H4 (cell line): ENCODE measurements around the gene SLC39A13. TPM values are rescaled to one million over a fixed set of nuclear protein-coding genes. Genes with fewer than 3 reads are reported as not detected.

Experiments used
- DNase-seq: peaks from one replicate; pipeline ENCODE4 v3.0.0-alpha.2; 2015; ENCODE audit warnings: low spot score
- total RNA-seq: library from RNA; depleted of rRNA; stranded (reverse); fragments of >200 nt; shearing (Covaris generic); gene quantifications from 2 replicates; pipeline ENCODE4 v1.2.3, GENCODE V29; 2014

The SLC39A13 gene
- total RNA-seq, 1 experiment from 2014 or later, result 8.5 TPM

GRCh38 chr11:47403135-47403534 lies 5.3 kb upstream of the SLC39A13 start:
- no peak for DNase-seq

- no peak for DNase-seq
Measured at GRCh38 chr11:47403571-47403970, 4.8 kb upstream of the SLC39A13 start.

DNA sequence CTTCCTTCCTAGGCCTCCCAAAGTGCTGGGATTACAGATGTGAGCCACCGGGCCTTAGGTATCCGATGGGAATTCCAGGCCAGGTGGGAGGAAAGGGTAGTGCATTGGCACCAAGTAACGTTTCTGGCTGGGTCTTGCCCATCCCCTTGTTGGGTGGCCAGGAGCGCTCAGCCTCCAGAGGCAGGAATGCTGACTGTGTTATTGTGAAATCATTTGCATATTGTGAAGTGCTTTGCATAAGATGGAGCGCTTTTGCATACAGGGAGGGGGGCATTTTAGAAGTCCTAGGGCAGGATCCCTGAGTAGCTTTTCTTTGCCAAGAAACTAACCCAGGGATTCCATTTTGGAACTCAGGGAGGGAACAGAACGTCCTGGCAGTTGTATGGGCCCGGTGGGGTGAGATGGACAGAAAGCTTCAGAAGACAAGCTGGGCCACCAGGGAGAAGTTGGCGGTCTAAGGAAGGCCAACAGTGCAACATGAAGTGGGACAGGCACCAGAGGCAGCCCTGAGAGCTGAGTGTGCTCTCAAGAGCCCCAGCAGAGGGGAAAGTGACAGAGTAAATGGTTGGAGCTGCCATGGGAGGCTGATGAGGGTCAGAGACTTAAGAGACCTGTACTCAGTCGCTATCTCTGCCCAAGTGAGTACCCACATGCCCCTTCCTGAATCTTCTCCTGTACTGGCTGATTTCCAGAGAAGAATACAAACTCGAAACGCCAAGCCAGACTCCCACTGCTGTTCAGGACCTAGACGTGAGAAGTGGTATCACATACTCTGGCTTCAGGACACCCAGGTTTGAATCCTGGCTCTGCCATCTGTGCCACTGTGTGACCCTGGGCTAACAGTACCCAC lies 1.3 kb upstream of the SLC39A13 start:
- DNase-seq, result no peak

DNA sequence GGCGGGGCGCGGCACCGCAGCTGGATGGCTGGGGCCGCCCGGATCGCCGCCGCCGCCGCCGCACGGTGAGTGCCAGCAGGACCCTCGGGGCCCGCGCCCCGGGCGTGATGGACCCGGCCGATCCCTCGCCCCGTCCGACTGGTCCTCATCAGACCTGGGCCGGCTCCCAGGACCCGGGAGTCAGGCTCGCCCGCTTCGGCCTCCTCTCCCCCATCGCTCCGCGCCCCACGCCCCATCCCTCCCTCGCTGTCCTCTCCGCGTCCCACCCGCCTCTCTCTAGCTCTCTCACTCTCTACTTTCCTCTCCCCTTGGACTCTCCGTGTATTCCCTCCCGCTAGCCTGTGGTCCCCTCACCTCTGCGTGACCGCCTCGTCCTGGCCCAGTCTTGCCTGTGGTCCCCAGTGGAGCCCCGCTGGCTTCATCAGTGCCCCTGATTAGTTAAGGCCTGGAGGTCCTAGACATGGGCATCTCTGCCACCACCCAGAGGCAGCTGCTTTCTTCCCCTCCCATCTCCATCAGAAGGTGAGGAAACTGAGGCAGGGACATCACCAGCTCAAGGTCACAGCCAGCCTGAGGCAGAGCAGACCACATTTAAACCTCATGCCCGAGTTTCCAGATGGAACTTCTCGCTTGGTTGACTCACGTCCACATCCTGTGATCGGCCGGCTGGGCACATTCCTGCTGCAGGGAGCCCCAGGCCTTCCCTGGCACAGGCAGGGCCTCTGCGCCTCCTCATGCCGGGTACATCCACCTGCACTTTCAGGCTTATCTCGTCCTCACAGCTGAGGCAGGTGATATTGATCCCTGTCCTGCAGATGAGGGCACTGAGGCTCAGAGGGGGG lies 429 bp downstream of the SLC39A13 start:
- peak; percentile 53 for DNase-seq

- no peak for DNase-seq
Measured at GRCh38 chr11:47409440-47410369, 1.3 kb downstream of the SLC39A13 start.

DNA sequence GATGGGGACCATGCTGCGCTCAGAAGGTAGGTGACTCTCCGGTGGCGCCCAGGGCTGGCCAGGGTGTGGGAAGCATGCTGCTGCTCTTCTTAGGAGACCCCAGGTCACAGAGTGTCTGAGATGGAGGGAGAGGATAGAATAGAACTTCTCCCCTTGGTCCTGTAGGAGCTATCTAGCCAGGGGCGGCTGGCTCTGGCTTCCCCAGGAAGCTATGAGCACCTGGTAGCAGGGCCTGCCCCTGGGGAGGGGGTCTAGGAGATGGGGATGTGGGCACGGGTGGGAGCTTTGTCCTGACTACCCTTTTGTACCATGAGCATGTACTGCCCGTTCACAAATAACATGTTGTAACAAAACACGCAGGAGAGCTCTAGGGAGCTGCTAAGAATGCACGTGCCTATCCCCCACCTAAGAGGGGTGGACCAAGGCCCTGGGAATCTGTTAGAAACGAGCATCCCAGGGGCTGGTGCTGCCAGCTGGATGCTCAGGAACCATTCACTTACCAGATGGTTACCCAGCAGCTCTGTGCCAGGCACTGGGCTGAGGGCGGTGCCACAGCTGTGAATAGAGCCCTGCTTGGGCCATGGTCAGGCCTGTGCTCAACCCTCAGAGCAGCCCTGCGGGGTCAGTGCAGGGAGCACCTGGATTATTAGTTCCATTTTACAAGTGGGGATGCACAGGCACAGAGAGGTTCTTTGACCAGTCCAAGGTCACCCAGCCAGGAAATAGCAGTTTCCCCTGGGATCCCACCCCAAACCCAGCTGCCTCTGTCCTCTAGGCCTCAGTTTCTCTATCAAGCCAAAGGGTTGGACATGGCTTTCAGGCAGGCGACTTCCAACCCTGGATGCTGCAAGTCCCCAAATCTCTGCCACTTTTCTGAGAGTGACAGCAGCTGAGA lies 2.2 kb downstream of the SLC39A13 start:
- DNase-seq, result no peak

DNA sequence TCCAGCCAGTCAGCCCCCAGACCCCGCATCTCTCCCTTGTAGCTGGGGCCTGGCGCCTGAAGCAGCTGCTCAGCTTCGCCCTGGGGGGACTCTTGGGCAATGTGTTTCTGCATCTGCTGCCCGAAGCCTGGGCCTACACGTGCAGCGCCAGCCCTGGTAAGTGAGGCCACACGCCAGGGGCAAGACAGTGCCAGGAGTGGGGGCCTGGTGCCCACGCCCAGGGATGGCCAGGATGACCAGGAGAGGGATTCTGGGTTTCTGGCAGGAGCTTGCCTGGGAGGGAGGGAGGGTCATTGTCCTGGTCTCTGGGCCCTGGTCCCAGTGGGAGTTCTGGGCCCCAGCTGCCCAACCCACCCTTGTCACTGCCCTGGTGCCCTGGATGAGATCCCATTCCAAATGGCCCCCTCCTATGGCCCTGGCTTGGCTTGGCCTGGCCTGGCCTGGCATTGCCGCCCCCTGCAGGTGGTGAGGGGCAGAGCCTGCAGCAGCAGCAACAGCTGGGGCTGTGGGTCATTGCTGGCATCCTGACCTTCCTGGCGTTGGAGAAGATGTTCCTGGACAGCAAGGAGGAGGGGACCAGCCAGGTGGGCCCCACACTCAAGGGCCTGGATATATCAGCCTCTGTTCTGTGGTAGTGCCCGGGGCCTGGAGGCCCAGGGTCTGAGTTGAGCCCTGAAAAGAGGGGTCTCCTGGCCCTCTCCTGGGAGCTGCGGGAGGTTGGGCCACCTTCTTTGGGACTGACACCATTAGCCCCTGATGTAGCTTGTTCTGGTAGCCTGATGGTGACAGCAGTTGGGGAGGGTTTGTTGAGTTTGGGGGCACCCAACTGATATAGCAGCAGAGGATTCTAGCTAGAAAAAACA lies 3.7 kb downstream of the SLC39A13 start:
- no peak for DNase-seq

DNA sequence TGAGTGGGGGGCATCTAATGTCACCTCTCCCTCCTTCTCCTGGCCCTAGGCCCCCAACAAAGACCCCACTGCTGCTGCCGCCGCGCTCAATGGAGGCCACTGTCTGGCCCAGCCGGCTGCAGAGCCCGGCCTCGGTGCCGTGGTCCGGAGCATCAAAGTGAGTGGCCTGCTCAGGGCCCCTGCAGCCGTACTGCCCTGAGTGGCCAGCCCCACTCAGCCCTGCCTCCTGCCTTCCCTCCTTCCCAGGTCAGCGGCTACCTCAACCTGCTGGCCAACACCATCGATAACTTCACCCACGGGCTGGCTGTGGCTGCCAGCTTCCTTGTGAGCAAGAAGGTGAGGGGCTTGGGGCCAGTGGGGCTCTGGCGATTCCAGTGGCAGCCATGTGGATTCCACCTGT lies 5.0 kb downstream of the SLC39A13 start:
- DNase-seq, result no peak

- DNase-seq, result no peak
Measured at GRCh38 chr11:47413908-47414684, 5.7 kb downstream of the SLC39A13 start.

GRCh38 chr11:47414685-47415070 lies 6.3 kb downstream of the SLC39A13 start:
- no peak for DNase-seq

DNA sequence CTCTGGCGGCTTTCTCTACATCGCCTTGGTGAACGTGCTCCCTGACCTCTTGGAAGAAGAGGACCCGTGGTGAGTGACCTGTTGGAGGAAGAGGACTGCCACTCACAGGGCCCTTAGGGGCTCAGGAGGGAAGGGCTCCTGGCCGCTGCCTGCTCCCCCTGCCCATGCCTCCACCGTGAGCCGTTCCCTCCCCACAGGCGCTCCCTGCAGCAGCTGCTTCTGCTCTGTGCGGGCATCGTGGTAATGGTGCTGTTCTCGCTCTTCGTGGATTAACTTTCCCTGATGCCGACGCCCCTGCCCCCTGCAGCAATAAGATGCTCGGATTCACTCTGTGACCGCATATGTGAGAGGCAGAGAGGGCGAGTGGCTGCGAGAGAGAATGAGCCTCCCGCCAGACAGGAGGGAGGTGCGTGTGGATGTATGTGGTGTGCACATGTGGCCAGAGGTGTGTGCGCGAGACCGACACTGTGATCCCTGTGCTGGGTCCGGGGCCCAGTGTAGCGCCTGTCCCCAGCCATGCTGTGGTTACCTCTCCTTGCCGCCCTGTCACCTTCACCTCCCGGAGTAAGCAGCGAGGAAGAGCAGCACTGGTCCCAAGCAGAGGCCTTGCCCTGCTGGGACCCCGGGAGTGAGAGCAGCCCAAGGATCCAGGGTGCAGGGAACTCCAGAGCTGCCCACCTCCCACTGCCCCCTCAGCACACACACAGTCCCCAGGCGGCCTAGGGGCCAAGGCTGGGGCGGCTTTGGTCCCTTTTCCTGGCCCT lies 6.9 kb downstream of the SLC39A13 start:
- DNase-seq, result no peak

DNA sequence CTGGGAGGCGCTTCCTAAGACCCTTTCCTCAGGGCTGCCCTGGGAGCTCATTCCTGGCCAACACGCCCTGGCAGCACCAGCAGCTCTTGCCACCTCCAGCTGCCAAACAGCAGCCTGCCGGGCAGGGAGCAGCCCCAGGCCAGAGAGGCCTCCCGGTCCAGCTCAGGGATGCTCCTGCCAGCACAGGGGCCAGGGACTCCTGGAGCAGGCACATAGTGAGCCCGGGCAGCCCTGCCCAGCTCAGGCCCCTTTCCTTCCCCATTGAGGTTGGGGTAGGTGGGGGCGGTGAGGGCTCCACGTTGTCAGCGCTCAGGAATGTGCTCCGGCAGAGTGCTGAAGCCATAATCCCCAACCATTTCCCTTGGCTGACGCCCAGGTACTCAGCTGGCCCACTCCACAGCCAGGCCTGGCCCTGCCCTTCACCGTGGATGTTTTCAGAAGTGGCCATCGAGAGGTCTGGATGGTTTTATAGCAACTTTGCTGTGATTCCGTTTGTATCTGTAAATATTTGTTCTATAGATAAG lies 7.6 kb downstream of the SLC39A13 start:
- DNase-seq, result peak; percentile 88

- no peak for DNase-seq
Measured at GRCh38 chr11:47417712-47418111, 9.3 kb downstream of the SLC39A13 start.

GRCh38 chr11:47418454-47419259 lies 10.3 kb downstream of the SLC39A13 start:
- no peak for DNase-seq

- no peak for DNase-seq
Measured at GRCh38 chr11:47425611-47426010, 17.2 kb downstream of the SLC39A13 start.

DNA sequence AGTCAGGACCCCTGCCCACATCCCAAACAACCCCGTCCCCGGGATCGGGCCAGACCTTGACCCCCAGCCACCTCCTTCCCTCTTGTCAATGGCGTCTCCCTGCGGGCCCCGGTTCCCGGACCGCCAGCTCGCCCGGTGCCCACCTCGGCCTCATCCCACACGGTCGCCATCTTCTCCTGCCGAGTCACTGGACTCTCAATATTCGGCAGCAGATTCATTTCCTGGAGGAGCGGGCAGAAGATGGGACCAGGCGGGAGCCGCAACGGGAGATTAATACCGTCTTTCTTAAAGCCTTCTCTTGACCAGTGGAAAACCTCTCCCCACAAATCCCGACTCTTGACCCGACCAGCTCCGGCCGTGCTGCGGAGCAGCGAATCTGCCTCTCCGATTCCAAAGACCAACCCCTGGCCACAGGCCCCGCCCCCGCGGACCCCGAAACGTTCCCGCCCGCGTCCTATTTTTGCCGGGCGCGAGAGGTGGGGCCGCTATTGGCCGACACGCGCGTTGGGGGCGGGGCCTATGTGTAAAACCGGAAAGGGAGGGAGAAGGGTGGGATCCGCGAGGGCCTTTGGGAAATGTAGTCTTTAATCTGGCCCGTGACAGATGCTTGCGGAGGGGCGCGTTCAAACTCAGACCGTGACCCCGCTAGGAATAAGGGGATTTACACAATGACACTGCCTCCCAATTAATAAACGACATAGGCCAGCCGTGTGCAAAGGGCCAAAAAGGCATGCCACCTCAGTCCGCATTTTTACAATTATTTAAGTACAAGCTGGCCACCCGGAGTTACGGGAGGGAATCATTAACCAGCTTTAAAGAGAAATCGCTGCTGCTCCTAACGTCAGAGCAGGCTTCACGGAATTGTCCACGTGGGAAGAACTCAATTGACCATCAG lies 17.9 kb downstream of the SLC39A13 start, which contains the start of gene PSMC3:
PSMC3 (minus strand) TSS at position 378 of the 895 bp plus-strand sequence; CDS start at position 218, 160 bp downstream.
- DNase-seq, result peak; percentile 85
